Caco-2 (cell line): ENCODE data around the gene IGF1. TPM values are rescaled to one million over a fixed set of nuclear protein-coding genes. Genes with fewer than 3 reads are reported as not detected.

Experiments used
- BruUV-seq: library from RNA; stranded (reverse); fragments of 400-500 nt; replicated peaks from 2 replicates; lab custom pipeline; 2021; lab: Mats Ljungman, UMichigan
- CTCF ChIA-PET: fragments of 300-600 bp; sonication (Branson Sonifier 250); formaldehyde crosslinking; loops from one replicate; lab custom pipeline; 2022; ENCODE audit warnings: antibody characterized with exemption; lab: Charles Lee
- POLR2A ChIA-PET: fragments of 300-600 bp; sonication (Branson Sonifier 250); formaldehyde crosslinking; loops from one replicate; lab custom pipeline; 2022; ENCODE audit warnings: antibody characterized with exemption; lab: Charles Lee
- DNase-seq, 2 experiments: peaks; one replicate each; pipeline versions ENCODE4 v3.0.0 to v3.0.0-alpha.2; 2020 to 2022
- H3K27me3 ChIP-seq: replicated peaks from 2 replicates; pipeline ENCODE4 v1.6.0; 2011; ENCODE audit warnings: low read length; ENCODE audit not compliant: control insufficient read depth, insufficient read depth
- H3K36me3 ChIP-seq: 2 replicates; pipeline ENCODE4 v1.5.1; 2011; ENCODE audit warnings: low read length; ENCODE audit not compliant: control insufficient read depth, insufficient read depth
- H3K4me1 ChIP-seq: fragments of 250-450 bp; sonication (Bioruptor Pico); 2 replicates; pipeline ENCODE4 v1.5.1; 2020; ENCODE audit warnings: mild to moderate bottlenecking
- H3K4me3 ChIP-seq: 2 replicates; pipeline ENCODE4 v1.5.1; 2011; ENCODE audit warnings: low read depth, mild to moderate bottlenecking, control low read depth, low read length
- H3K9me3 ChIP-seq: fragments of 250-450 bp; sonication (Bioruptor Pico); 2 replicates; pipeline ENCODE4 v1.5.1; 2020; ENCODE audit warnings: mild to moderate bottlenecking, moderate library complexity
- H3K27ac Mint-ChIP-seq: one replicate; pipeline ENCODE4 v1.8.0; 2022; ENCODE audit warnings: mixed read lengths; ENCODE audit not compliant: unreplicated experiment
- H3K27me3 Mint-ChIP-seq: one replicate; pipeline ENCODE4 v1.8.0; 2022; ENCODE audit warnings: mixed read lengths; ENCODE audit not compliant: insufficient read depth, unreplicated experiment
- H3K36me3 Mint-ChIP-seq: one replicate; pipeline ENCODE4 v1.8.0; 2022; ENCODE audit warnings: mild to moderate bottlenecking, mixed read lengths; ENCODE audit not compliant: insufficient read depth, unreplicated experiment
- H3K4me1 Mint-ChIP-seq: one replicate; pipeline ENCODE4 v1.8.0; 2022; ENCODE audit warnings: low read depth, mixed read lengths; ENCODE audit not compliant: unreplicated experiment
- H3K4me3 Mint-ChIP-seq: one replicate; pipeline ENCODE4 v1.8.0; 2022; ENCODE audit warnings: mild to moderate bottlenecking, moderate library complexity, mixed read lengths; ENCODE audit not compliant: unreplicated experiment
- H3K9me3 Mint-ChIP-seq: one replicate; pipeline ENCODE4 v1.8.0; 2022; ENCODE audit warnings: mixed read lengths; ENCODE audit not compliant: unreplicated experiment
- intact Hi-C: fragments of 100-400 bp; cut with micrococcal nuclease; formaldehyde crosslinking; loops from one replicate; pipeline ENCODE4 v1.10.0; 2022; ENCODE audit not compliant: unreplicated experiment
- total RNA-seq: library from RNA; stranded (reverse); gene quantifications from 2 replicates; pipeline ENCODE4 v1.2.3, GENCODE V29; 2022
- TF ChIP-seq, protein P1 (sequence below), 2 experiments: fragments of 200-600 bp in 1 of 2; IDR thresholded peaks; 1 replicate in 1 of 2; 2 replicates in 1 of 2; pipeline versions ENCODE4 v1.5.1 to v1.8.0; 2011 to 2022; ENCODE audit warnings: antibody characterized with exemption in 1 of 2, control low read depth in 1 of 2, inconsistent platforms in 1 of 2, low read depth in 1 of 2, low read length in 1 of 2, mild to moderate bottlenecking in 1 of 2, moderate library complexity in 1 of 2; ENCODE audit not compliant: insufficient read depth in 1 of 2, severe bottlenecking in 1 of 2, unreplicated experiment in 1 of 2

Gene IGF1
- total RNA-seq, 1 experiment from 2014 or later = 2.3 TPM

DNA sequence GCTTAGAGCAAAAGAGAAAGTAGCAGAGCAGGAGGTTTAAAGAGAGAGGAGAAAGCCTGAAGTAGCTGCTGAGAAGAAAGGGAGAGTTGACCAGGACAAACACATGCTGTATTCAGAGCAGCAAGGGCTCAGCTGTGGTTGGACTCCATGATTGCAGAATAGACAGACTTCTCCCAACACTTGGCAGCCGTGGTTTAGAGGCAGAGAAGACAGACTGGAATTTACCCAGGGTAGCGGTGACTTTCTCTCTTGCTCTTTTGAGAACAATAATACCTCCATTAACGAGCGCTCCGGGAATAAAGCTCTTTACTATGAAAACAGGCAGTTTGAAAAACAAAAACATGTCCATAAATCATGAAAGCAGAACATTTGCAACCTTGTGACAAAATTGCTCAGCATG lies 21.4 kb upstream of the IGF1 start:
- Mint-ChIP-seq H3K27ac (no peak overlapping the region), H3K36me3 (no peaks in the 10 kb centered on the region), H3K4me3 (no peak overlapping the region), H3K27me3 (peaks cover 9% of the 10 kb centered on the region), H3K9me3 (peaks cover 14% of the 10 kb centered on the region), H3K4me1 (no peaks in the 10 kb centered on the region)
- no peak for DNase-seq
- peaks cover 4% of the 10 kb centered on the region; the same call in 1 of the 2 replicates for H3K9me3 ChIP-seq
- no peaks in the 10 kb centered on the region for H3K27me3 ChIP-seq
- no TSS peak for BruUV-seq
- intact Hi-C loops = no loop called here
- no peaks in the 10 kb centered on the region for H3K4me1 ChIP-seq
- POLR2A ChIA-PET = no interaction called here
- TF ChIP-seq, protein P1, sequence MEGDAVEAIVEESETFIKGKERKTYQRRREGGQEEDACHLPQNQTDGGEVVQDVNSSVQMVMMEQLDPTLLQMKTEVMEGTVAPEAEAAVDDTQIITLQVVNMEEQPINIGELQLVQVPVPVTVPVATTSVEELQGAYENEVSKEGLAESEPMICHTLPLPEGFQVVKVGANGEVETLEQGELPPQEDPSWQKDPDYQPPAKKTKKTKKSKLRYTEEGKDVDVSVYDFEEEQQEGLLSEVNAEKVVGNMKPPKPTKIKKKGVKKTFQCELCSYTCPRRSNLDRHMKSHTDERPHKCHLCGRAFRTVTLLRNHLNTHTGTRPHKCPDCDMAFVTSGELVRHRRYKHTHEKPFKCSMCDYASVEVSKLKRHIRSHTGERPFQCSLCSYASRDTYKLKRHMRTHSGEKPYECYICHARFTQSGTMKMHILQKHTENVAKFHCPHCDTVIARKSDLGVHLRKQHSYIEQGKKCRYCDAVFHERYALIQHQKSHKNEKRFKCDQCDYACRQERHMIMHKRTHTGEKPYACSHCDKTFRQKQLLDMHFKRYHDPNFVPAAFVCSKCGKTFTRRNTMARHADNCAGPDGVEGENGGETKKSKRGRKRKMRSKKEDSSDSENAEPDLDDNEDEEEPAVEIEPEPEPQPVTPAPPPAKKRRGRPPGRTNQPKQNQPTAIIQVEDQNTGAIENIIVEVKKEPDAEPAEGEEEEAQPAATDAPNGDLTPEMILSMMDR (IDR thresholded peaks at IDR 0.05; ENCODE audit: insufficient read depth in 1 of 2, low read depth in 1 of 2, low read length in 1 of 2, severe bottlenecking in 1 of 2, unreplicated experiment in 1 of 2) = no peak
- no peak overlapping the region for H3K4me3 ChIP-seq
- CTCF ChIA-PET = no interaction called here
- no peaks in the 10 kb centered on the region for H3K36me3 ChIP-seq

DNA sequence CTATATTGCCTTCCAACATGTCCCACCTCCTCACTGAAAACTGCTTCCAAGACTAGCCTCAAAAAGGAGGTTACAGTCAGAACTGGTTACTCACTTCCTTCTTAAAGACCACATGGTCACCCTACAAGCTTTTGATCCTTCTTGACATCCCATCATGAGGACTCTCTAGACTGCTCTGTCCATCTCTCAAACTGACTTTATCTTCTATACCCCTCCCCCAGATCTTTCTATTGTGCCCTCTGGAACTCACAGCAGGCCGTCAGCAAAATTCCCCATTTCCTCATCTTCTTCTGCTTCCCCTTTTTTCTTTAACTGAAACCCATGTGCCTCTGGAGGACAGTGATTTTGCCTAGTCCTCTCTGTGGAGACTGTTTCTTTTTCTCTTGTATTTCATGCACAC lies 18.1 kb upstream of the IGF1 start:
- Histone ChIP-seq H3K4me1 (no peaks in the 10 kb centered on the region), H3K9me3 (no peaks in the 10 kb centered on the region), H3K4me3 (no peak overlapping the region), H3K36me3 (no peaks in the 10 kb centered on the region), H3K27me3 (no peaks in the 10 kb centered on the region)
- Mint-ChIP-seq H3K27ac (no peak overlapping the region), H3K4me1 (no peaks in the 10 kb centered on the region), H3K9me3 (peaks cover 10% of the 10 kb centered on the region), H3K27me3 (peaks cover 6% of the 10 kb centered on the region), H3K4me3 (no peak overlapping the region), H3K36me3 (no peaks in the 10 kb centered on the region)
- intact Hi-C loops = no loop called here
- ChIA-PET CTCF (no interaction called here), POLR2A (no interaction called here)
- no TSS peak for BruUV-seq
- no peak for DNase-seq
- TF ChIP-seq, protein P1 (IDR thresholded peaks at IDR 0.05; ENCODE audit: insufficient read depth in 1 of 2, low read depth in 1 of 2, low read length in 1 of 2, severe bottlenecking in 1 of 2, unreplicated experiment in 1 of 2) = no peak

DNA sequence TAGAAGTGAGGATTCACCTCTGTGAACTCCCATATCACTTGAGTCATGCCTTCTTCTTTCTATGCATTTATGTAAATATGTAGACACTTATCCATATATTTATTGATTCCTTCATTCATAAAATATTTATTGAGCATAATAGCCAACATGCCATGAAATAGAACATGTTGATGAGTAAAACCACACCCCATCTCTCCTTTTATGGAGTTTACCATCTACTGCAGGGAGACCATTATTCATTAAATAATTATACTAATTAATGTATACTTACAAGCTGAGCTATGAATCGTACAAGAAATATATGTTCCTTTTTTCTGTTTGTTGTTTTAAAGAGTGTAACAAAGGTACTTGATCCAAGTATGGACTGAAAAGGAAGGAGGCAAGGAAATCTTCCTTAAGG lies 17.4 kb upstream of the IGF1 start:
- TF ChIP-seq, protein P1 (IDR thresholded peaks at IDR 0.05; ENCODE audit: insufficient read depth in 1 of 2, low read depth in 1 of 2, low read length in 1 of 2, severe bottlenecking in 1 of 2, unreplicated experiment in 1 of 2) = no peak
- H3K36me3 Mint-ChIP-seq = no peaks in the 10 kb centered on the region

More for the DNA sequence above, 17.4 kb upstream of the IGF1 start:
- Histone ChIP-seq H3K9me3 (no peaks in the 10 kb centered on the region), H3K36me3 (no peaks in the 10 kb centered on the region), H3K27me3 (no peaks in the 10 kb centered on the region), H3K4me3 (no peak overlapping the region), H3K4me1 (no peaks in the 10 kb centered on the region)
- H3K27ac Mint-ChIP-seq = no peak overlapping the region
- DNase-seq = no peak
- H3K9me3 Mint-ChIP-seq = peaks cover 17% of the 10 kb centered on the region
- no peaks in the 10 kb centered on the region for H3K4me1 Mint-ChIP-seq
- intact Hi-C loops = no loop called here
- H3K4me3 Mint-ChIP-seq = no peak overlapping the region
- BruUV-seq = no TSS peak
- peaks cover 10% of the 10 kb centered on the region for H3K27me3 Mint-ChIP-seq
- POLR2A ChIA-PET = no interaction called here
- CTCF ChIA-PET = no interaction called here
